K562 (cell line): ENCODE measurements around the gene LRMDA. TPM values are rescaled to one million over a fixed set of nuclear protein-coding genes. Genes with fewer than 3 reads are reported as not detected.

Experiments
- ATAC-seq: fragments of 200-7000 bp; cut with Tn5 transposase; 3 replicates; pipeline ENCODE4 v1.9.1; 2020; ENCODE audit warnings: moderate library complexity
- BruUV-seq: library from RNA; stranded (reverse); fragments of 400-500 nt; replicated peaks from 2 replicates; lab custom pipeline; 2021; lab: Mats Ljungman, UMichigan
- CTCF ChIA-PET: fragments of 300-600 bp; formaldehyde crosslinking; extraction: SDS; loops from one replicate; lab custom pipeline; 2021; ENCODE audit warnings: low intra/inter-chr PET ratio; lab: Yijun Ruan, JAX
- POLR2A ChIA-PET: fragments of 300-600, 350-650 bp; sonication (Branson Sonifier 250); formaldehyde crosslinking; extraction: SDS; loops from one replicate; lab custom pipeline; 2021; ENCODE audit warnings: antibody characterized with exemption, inconsistent platforms; lab: Yijun Ruan, JAX
- DNase-seq, 4 experiments: peaks; one replicate each; pipeline versions ENCODE4 v3.0.0 to v3.0.0-alpha.2; 2011 to 2018; ENCODE audit warnings: low spot score in 3 of 4, mixed read lengths in 3 of 4; ENCODE audit errors: extremely low read depth in 1 of 4
- FAIRE-seq: peaks from 2 replicates; lab custom pipeline; 2011; peaks lifted over from hg19 to GRCh38; lab: Jason Lieb, UNC
- H2AFZ ChIP-seq: 2 replicates; pipeline ENCODE4 v1.6.0; 2011; ENCODE audit warnings: low read depth, low read length, control low read depth, inconsistent platforms
- H3K27ac ChIP-seq: fragments of 200-600 bp; 3 replicates; pipeline ENCODE4 v1.8.0; 2011; ENCODE audit warnings: low read depth, mild to moderate bottlenecking, control low read depth, inconsistent platforms, low read length, moderate library complexity, mixed read lengths; ENCODE audit errors: extremely low read depth
- H3K27me3 ChIP-seq, 2 experiments: fragments of 300-600 bp in 1 of 2; 2 replicates in 1 of 2; 3 replicates in 1 of 2; pipeline versions ENCODE4 v1.6.0 to v1.8.0; 2011; ENCODE audit warnings: inconsistent platforms in 2 of 2, low read length in 2 of 2, mild to moderate bottlenecking in 1 of 2, mixed read lengths in 1 of 2, moderate library complexity in 1 of 2; ENCODE audit not compliant: control insufficient read depth in 2 of 2, insufficient read depth in 2 of 2
- H3K36me3 ChIP-seq: fragments of 300-600 bp; 3 replicates; pipeline ENCODE4 v1.8.0; 2011; ENCODE audit warnings: mild to moderate bottlenecking, low read length, inconsistent platforms; ENCODE audit not compliant: control insufficient read depth, insufficient read depth
- H3K4me1 ChIP-seq, 2 experiments: fragments of 200-600 bp in 1 of 2; replicated peaks in 1 of 2; 2 replicates in 1 of 2; 3 replicates in 1 of 2; pipeline versions ENCODE4 v1.5.1 to v1.8.0; 2011; ENCODE audit warnings: inconsistent platforms in 2 of 2, low read length in 2 of 2, mild to moderate bottlenecking in 1 of 2, mixed read lengths in 1 of 2, moderate library complexity in 1 of 2; ENCODE audit not compliant: control insufficient read depth in 2 of 2, insufficient read depth in 2 of 2
- H3K4me2 ChIP-seq: 2 replicates; pipeline ENCODE4 v1.6.1; 2011; ENCODE audit warnings: low read length, control low read depth, inconsistent platforms, mixed read lengths; ENCODE audit not compliant: insufficient read depth
- H3K4me3 ChIP-seq: fragments of 200-600 bp; sonication (generic), shearing (Covaris generic); 2 replicates; pipeline ENCODE4 v1.5.1; 2016; ENCODE audit warnings: control low read depth, inconsistent platforms
- H3K79me2 ChIP-seq: fragments of 200-600 bp; 3 replicates; pipeline ENCODE4 v1.8.0; 2011; ENCODE audit warnings: low read length, inconsistent platforms; ENCODE audit not compliant: control insufficient read depth, insufficient read depth
- H3K9ac ChIP-seq, 2 experiments: 2 replicates each; pipeline versions ENCODE4 v1.6.0 to v1.6.1; 2011; ENCODE audit warnings: low read depth in 2 of 2, low read length in 2 of 2, control low read depth in 1 of 2, inconsistent platforms in 1 of 2, mild to moderate bottlenecking in 1 of 2, mixed read lengths in 1 of 2; ENCODE audit not compliant: insufficient read depth in 1 of 2
- H3K9me1 ChIP-seq: one replicate; pipeline ENCODE4 v1.6.0; 2011; ENCODE audit warnings: inconsistent platforms, mild to moderate bottlenecking, low read length, moderate library complexity; ENCODE audit not compliant: control insufficient read depth, insufficient read depth
- H3K9me3 ChIP-seq: replicated peaks from 2 replicates; pipeline ENCODE4 v1.5.1; 2011; ENCODE audit warnings: low read depth, low read length, inconsistent platforms; ENCODE audit not compliant: control insufficient read depth, insufficient read depth
- H4K20me1 ChIP-seq: replicated peaks from 2 replicates; pipeline ENCODE4 v1.6.1; 2011; ENCODE audit warnings: low read length, inconsistent platforms, mixed read lengths; ENCODE audit not compliant: control insufficient read depth, insufficient read depth
- EZH2 ChIP-seq: IDR thresholded peaks from 2 replicates; pipeline ENCODE4 v1.6.1; 2012; ENCODE audit warnings: low read depth, mild to moderate bottlenecking, inconsistent platforms, low read length, borderline replicate concordance
- RFX1 ChIP-seq: fragments of 450-650 bp; IDR thresholded peaks from 2 replicates; pipeline ENCODE4 v1.6.1; 2016; ENCODE audit warnings: mild to moderate bottlenecking, moderate library complexity
- ZFP1 ChIP-seq: fragments of 450-650 bp; formaldehyde crosslinking; IDR thresholded peaks from 2 replicates; pipeline ENCODE4 v1.4.0; 2020; ENCODE audit warnings: mild to moderate bottlenecking, mixed read lengths
- ZNF507 ChIP-seq: conservative IDR thresholded peaks from 2 replicates; pipeline ENCODE4 v1.6.1; 2017; ENCODE audit warnings: missing genetic modification characterization, missing compliant biosample characterization
- WGBS: fragments of 100-300 bp; shearing (Covaris generic); methylation state at CpG from one replicate; pipeline ENCODE4 v1.1.6; 2016; ENCODE audit warnings: low coverage, mixed read lengths; ENCODE audit not compliant: insufficient coverage; ENCODE audit errors: missing lambda C conversion rate; 5-methylcytosine and 5-hydroxymethylcytosine counted together
- in situ Hi-C: fragments of 300-500 bp; cut with MboI; formaldehyde crosslinking; loops from 4 replicates; pipeline ENCODE4 v1.15.0; 2018; ENCODE audit warnings: inconsistent platforms, mixed read lengths
- intact Hi-C: fragments of 100-400 bp; cut with micrococcal nuclease; formaldehyde crosslinking; loops from 2 replicates; pipeline ENCODE4 v1.14.2; 2022
- polyA plus RNA-seq, 8 experiments: library from polyadenylated mRNA; depleted of rRNA in 4 of 8; stranded (reverse) in 5 of 8; unstranded in 3 of 8; fragments of >200 nt; fragmentation: Nextera tagmentation in 2 of 8; fragmentation: Illumina TruSeq in 1 of 8; extraction: Ambion mirVana in 2 of 8; extraction: Trizol in 1 of 8; gene quantifications; 2 replicates each; pipeline versions ENCODE4 v1.2.1 to v1.2.3, GENCODE V29; 2011 to 2014; ENCODE audit warnings: inconsistent platforms in 1 of 8, missing spikeins in 1 of 8
- total RNA-seq, 7 experiments: library from RNA; depleted of rRNA in 6 of 7; stranded (reverse); fragments of >200 nt in 6 of 7; fragmentation: Illumina TruSeq in 2 of 7; extraction: Trizol in 2 of 7; gene quantifications; 2 replicates each; pipeline versions ENCODE4 v1.2.1 to v1.2.3, GENCODE V29; 2011 to 2021; ENCODE audit warnings: low replicate concordance in 1 of 7
- TF ChIP-seq, protein P1 (sequence below): fragments of 450-650 bp; IDR thresholded peaks from 2 replicates; pipeline ENCODE4 v1.6.1; 2017; ENCODE audit warnings: antibody characterized with exemption, mild to moderate bottlenecking
- TF ChIP-seq, protein P2 (sequence below), 2 experiments: fragments of 150-350 bp in 1 of 2; IDR thresholded peaks; 2 replicates each; pipeline ENCODE4 v1.6.1; 2012 to 2016; ENCODE audit warnings: low read depth in 2 of 2, low read length in 2 of 2, mild to moderate bottlenecking in 1 of 2, moderate library complexity in 1 of 2

Gene LRMDA
- total and polyA plus RNA-seq, 9 of the 15 experiments (the other 6 are each of a cell fraction or from before 2014, with no cell fraction given): 0.25 TPM; not detected in 8

DNA sequence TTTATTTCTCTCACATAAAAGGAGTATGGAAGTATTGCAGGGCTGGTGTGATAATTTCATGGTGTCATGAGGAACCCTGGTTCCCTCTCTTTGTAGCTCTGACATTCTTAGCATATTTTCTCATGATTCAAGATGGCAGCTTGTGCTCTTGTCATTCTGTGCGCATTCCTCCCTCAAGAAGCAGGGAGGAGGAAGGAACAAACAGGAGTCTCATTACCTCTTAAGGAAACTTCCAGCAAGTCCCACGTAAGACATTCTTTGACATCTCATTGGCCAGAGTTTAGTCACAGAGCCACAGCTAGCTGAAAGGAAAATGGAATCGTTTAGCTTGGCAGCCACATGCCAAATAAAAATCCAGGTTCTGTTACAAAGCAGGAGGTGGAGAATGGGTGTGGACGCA, 546.8 kb downstream of the LRMDA start (continued):
- TF ChIP-seq, protein P1, sequence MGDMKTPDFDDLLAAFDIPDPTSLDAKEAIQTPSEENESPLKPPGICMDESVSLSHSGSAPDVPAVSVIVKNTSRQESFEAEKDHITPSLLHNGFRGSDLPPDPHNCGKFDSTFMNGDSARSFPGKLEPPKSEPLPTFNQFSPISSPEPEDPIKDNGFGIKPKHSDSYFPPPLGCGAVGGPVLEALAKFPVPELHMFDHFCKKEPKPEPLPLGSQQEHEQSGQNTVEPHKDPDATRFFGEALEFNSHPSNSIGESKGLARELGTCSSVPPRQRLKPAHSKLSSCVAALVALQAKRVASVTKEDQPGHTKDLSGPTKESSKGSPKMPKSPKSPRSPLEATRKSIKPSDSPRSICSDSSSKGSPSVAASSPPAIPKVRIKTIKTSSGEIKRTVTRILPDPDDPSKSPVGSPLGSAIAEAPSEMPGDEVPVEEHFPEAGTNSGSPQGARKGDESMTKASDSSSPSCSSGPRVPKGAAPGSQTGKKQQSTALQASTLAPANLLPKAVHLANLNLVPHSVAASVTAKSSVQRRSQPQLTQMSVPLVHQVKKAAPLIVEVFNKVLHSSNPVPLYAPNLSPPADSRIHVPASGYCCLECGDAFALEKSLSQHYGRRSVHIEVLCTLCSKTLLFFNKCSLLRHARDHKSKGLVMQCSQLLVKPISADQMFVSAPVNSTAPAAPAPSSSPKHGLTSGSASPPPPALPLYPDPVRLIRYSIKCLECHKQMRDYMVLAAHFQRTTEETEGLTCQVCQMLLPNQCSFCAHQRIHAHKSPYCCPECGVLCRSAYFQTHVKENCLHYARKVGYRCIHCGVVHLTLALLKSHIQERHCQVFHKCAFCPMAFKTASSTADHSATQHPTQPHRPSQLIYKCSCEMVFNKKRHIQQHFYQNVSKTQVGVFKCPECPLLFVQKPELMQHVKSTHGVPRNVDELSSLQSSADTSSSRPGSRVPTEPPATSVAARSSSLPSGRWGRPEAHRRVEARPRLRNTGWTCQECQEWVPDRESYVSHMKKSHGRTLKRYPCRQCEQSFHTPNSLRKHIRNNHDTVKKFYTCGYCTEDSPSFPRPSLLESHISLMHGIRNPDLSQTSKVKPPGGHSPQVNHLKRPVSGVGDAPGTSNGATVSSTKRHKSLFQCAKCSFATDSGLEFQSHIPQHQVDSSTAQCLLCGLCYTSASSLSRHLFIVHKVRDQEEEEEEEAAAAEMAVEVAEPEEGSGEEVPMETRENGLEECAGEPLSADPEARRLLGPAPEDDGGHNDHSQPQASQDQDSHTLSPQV: no peak
- no peak for TF ChIP-seq EZH2
- no peak for TF ChIP-seq ZNF507 (tag)

DNA sequence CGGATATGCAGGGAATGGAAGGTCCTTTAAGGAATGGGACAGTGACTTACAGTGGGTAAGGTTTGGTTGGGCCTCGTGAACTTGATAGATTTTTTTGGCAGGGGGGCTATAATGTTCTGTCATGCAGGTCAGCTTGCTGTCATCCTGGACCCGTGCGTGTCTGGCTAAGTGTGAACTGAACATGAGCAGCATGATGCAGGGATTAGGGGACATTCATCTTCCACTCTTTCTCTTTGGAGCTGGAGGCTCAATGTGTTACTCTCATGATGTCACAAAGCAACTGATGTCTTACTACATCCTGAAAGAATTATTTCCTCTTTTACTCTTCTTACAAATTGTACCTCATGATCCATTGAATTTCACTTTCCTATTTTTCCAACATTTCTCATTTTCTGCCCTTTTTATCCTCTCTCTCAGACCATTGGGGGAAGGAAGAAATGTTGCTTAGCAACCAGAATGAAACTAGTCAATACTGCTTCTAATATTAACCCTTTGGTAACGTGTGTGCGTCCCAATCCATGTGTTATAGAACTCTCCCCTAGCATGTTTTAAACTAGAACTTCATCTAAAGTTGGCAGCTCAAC, 549.1 kb downstream of the LRMDA start:
- Histone ChIP-seq H3K27me3 (no peaks in the 10 kb centered on the region), H3K27ac (no peak overlapping the region), H3K36me3 (no peaks in the 10 kb centered on the region), H3K9me3 (no peaks in the 10 kb centered on the region)
- ATAC-seq (no peak), DNase-seq (no peak)
- POLR2A ChIA-PET: no interaction called here
- TF ChIP-seq, protein P2, sequence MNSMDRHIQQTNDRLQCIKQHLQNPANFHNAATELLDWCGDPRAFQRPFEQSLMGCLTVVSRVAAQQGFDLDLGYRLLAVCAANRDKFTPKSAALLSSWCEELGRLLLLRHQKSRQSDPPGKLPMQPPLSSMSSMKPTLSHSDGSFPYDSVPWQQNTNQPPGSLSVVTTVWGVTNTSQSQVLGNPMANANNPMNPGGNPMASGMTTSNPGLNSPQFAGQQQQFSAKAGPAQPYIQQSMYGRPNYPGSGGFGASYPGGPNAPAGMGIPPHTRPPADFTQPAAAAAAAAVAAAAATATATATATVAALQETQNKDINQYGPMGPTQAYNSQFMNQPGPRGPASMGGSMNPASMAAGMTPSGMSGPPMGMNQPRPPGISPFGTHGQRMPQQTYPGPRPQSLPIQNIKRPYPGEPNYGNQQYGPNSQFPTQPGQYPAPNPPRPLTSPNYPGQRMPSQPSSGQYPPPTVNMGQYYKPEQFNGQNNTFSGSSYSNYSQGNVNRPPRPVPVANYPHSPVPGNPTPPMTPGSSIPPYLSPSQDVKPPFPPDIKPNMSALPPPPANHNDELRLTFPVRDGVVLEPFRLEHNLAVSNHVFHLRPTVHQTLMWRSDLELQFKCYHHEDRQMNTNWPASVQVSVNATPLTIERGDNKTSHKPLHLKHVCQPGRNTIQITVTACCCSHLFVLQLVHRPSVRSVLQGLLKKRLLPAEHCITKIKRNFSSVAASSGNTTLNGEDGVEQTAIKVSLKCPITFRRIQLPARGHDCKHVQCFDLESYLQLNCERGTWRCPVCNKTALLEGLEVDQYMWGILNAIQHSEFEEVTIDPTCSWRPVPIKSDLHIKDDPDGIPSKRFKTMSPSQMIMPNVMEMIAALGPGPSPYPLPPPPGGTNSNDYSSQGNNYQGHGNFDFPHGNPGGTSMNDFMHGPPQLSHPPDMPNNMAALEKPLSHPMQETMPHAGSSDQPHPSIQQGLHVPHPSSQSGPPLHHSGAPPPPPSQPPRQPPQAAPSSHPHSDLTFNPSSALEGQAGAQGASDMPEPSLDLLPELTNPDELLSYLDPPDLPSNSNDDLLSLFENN (IDR thresholded peaks at IDR 0.05; ENCODE audit: low read depth in 2 of 2, low read length in 2 of 2): no peak
- no peak for TF ChIP-seq ZFP1 (CRISPR knock-in tag)
- TF ChIP-seq RFX1: peak; percentile 35
- TF ChIP-seq, all 486 proteins: peak for 1
- no peak overlapping the region for H3K4me3 ChIP-seq
- WGBS: 2% methylated on average over 6 of the region's 6 CpGs
- no peak overlapping the region for H3K9ac ChIP-seq
- no peak for FAIRE-seq
- H3K79me2 ChIP-seq: no peaks in the 10 kb centered on the region
- H4K20me1 ChIP-seq: no peaks in the 10 kb centered on the region; the same call in 1 of the 2 replicates
- BruUV-seq: no TSS peak
- H3K4me1 ChIP-seq: no peaks in the 10 kb centered on the region
- CTCF ChIA-PET: no interaction called here
- H3K9me1 ChIP-seq: no peaks in the 10 kb centered on the region
- no peak overlapping the region for H3K4me2 ChIP-seq
- in situ Hi-C loops: no loop called here
- H2AFZ ChIP-seq: no peak overlapping the region
- intact Hi-C loops: no loop called here
